Measurements from ENCODE around the gene HYAL3. TPM values are rescaled to one million over a fixed set of nuclear protein-coding genes. Genes with fewer than 3 reads are reported as not detected.

HYAL3 gene
- total and polyA plus RNA-seq, 5 donors: 1.1 to 2.9 (median 2.1) TPM

DNA sequence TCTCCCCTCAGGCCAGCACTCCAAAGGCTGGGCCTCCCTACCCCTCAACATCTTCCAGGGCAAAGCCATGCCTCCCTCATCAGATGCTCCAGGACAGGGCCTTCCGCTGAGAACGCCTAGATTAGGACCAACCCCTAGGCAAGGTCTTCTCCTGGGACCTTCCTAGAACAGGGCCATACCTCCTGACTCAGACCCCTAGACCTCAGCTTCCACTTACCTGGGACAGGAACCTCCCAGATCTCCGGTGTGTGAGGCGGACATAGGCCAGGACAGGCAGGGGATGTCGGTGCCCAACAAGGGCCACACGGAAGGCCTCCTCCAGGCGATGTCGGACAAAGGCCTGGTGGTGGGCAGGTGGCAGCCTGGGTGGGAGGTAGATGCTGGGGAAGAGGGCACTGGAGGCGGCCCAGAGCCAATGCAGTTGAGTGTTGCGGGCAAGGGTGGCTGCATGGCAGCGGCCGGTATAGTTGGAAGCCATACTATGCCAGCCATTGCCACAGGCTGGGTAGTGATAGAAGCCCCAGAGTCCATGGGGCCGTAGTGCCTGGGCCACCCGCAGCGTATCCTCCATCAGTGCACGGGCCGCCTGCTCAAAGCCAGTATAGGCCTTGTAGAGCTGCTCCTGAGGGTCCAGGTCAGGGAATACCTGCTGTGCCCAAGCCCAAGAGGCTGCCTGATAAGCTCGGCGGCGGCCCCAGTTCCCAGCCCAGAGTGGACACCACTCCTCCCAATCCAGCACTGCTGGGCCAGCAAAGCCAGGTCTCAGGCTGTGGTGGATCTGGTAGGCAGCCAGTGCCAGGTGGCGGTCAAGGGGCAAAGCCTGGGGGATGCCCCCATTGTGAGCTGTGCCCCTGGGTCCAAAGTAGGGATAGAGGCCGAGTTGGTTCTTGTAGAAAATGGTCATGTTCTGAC lies 4.5 kb downstream of the HYAL3 start:
- no peak for ATAC-seq
- no peak overlapping the region for H3K27ac ChIP-seq (ENCODE audit: low read length)
- H3K27me3 ChIP-seq (ENCODE audit: control insufficient read depth, insufficient read depth): no peaks in the 10 kb centered on the region
- H3K9me3 ChIP-seq (ENCODE audit: control insufficient read depth, low read length): no peaks in the 10 kb centered on the region
- intact Hi-C loops (cut with DNase I): no loop called here
- 90% methylated on average over 22 of the region's 22 CpGs for WGBS
- H3K4me3 ChIP-seq (ENCODE audit: low read length): no peak overlapping the region
- H3K4me1 ChIP-seq (ENCODE audit: control insufficient read depth, insufficient read depth, low read length): peaks cover 10% of the 10 kb centered on the region
- peak in 1 of 3 donors; percentile 64 for DNase-seq

- Histone ChIP-seq H3K9me3 (ENCODE audit: control insufficient read depth, low read length) (no peaks in the 10 kb centered on the region), H3K27ac (ENCODE audit: low read length) (no peak overlapping the region), H3K27me3 (ENCODE audit: control insufficient read depth, insufficient read depth) (no peaks in the 10 kb centered on the region), H3K4me1 (ENCODE audit: control insufficient read depth, insufficient read depth, low read length) (peaks cover 10% of the 10 kb centered on the region), H3K4me3 (ENCODE audit: low read length) (no peak overlapping the region)
- ATAC-seq (no peak), DNase-seq (no peak)
- 84% methylated on average over 4 of the region's 4 CpGs for WGBS
- intact Hi-C loops (cut with DNase I): no loop called here
These were observed 5.1 kb downstream of the HYAL3 start for GRCh38 chr3:50294089-50294488.

- H3K4me1 ChIP-seq (ENCODE audit: control insufficient read depth, insufficient read depth, low read length): peaks cover 7% of the 10 kb centered on the region
- H3K4me3 ChIP-seq (ENCODE audit: low read length): no peak overlapping the region
- ATAC-seq: no peak
- DNase-seq: peak in 1 of 3 donors; percentile 69
- no peaks in the 10 kb centered on the region for H3K27me3 ChIP-seq (ENCODE audit: control insufficient read depth, insufficient read depth)
- WGBS: 76% methylated on average over 12 of the region's 12 CpGs
- no peaks in the 10 kb centered on the region for H3K9me3 ChIP-seq (ENCODE audit: control insufficient read depth, low read length)
- H3K27ac ChIP-seq (ENCODE audit: low read length): peak overlapping the region; percentile 80
- intact Hi-C loops (cut with DNase I): no loop called here
These were observed 6.0 kb downstream of the HYAL3 start for GRCh38 chr3:50293079-50293801.

GRCh38 chr3:50292159-50293078 lies 6.8 kb downstream of the HYAL3 start, which contains the start of gene IFRD2:
Gene IFRD2 (minus strand): TSS chr3:50292429. CDS start chr3:50292274, 155 bp downstream.
- Histone ChIP-seq H3K27me3 (ENCODE audit: control insufficient read depth, insufficient read depth) (no peaks in the 10 kb centered on the region), H3K9me3 (ENCODE audit: control insufficient read depth, low read length) (no peaks in the 10 kb centered on the region), H3K27ac (ENCODE audit: low read length) (peak within 1 kb of the TSS; percentile 80), H3K4me3 (ENCODE audit: low read length) (peak within 1 kb of the TSS; percentile 79), H3K4me1 (ENCODE audit: control insufficient read depth, insufficient read depth, low read length) (peaks cover 5% of the 10 kb centered on the region)
- intact Hi-C loops (cut with DNase I): no loop called here
- ATAC-seq (peak; percentile 93 to 95), DNase-seq (peak; percentile 98 to 99 (median 99))
- under 1% methylated on average over 67 of the region's 67 CpGs for WGBS

DNA sequence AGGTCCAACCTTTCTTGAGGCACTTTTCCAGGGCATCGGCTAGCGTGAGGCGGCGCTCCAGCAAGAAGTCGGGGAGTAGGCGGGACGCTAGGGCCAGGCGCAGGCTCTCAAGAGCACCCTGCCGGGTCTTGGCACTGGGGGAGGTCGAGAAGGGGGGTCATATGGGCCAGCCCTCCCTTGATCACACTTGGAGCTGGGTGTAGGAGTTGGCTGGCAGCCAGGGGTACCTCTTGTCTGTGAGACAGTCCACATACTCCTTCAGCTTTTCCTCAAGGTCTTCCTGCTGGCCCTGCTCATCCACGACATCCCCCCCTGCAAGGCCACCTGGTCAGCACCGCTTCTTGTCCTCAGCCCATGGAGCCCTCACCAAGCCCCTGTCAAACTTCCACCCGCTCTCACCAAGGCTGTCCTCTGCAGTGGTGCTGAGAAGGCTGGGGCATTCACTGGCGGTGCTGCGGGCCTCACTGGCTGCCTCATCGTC lies 9.0 kb downstream of the HYAL3 start:
- H3K27ac ChIP-seq (ENCODE audit: low read length): no peak overlapping the region
- ATAC-seq: no peak
- H3K9me3 ChIP-seq (ENCODE audit: control insufficient read depth, low read length): no peaks in the 10 kb centered on the region
- 87% methylated on average over 16 of the region's 16 CpGs for WGBS
- H3K27me3 ChIP-seq (ENCODE audit: control insufficient read depth, insufficient read depth): no peaks in the 10 kb centered on the region
- H3K4me1 ChIP-seq (ENCODE audit: control insufficient read depth, insufficient read depth, low read length): peaks cover 5% of the 10 kb centered on the region
- intact Hi-C loops (cut with DNase I): no loop called here
- peak; percentile 33 to 74 (median 71) for DNase-seq
- no peak overlapping the region for H3K4me3 ChIP-seq (ENCODE audit: low read length)

GRCh38 chr3:50289130-50289529 lies 10.1 kb downstream of the HYAL3 start:
- Histone ChIP-seq H3K27me3 (ENCODE audit: control insufficient read depth, insufficient read depth) (no peaks in the 10 kb centered on the region), H3K4me3 (ENCODE audit: low read length) (no peak overlapping the region), H3K27ac (ENCODE audit: low read length) (no peak overlapping the region), H3K9me3 (ENCODE audit: control insufficient read depth, low read length) (no peaks in the 10 kb centered on the region), H3K4me1 (ENCODE audit: control insufficient read depth, insufficient read depth, low read length) (peaks cover 5% of the 10 kb centered on the region)
- WGBS: 92% methylated on average over 6 of the region's 6 CpGs
- ATAC-seq (no peak), DNase-seq (no peak)
- intact Hi-C loops (cut with DNase I): no loop called here

DNA sequence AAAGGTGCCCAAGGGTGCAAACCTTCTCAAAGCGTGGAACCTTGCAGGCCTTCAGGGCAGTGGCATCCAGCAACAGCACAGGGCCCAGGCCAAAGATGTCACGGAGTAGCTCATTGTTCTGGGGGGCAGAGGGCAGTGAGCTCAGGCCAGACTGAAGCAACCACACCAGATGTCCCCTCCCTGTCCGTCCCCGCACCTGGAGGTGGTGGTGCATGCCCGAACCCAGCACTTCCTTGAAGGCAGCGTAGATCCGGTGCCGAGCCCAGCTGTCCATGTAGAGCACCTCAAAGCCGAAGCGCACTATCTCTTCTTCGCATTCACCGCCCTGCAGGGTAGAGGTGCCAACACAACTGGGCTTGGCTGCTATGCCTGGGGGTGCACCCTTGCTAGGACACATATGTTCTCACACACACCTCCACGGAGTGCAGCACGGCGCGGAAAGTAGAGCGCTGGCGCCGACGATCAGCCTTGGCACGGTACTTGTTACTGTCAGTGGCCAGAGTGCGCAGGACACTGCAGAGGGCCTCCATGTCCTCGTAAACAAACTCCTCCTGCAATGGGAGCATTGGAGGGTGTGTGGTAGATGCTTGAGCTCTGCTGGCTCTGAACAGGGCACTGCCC lies 10.7 kb downstream of the HYAL3 start:
- intact Hi-C loops (cut with DNase I): no loop called here
- H3K4me1 ChIP-seq (ENCODE audit: control insufficient read depth, insufficient read depth, low read length): peaks cover 5% of the 10 kb centered on the region
- DNase-seq (peak in 1 of 3 donors; percentile 34), ATAC-seq (no peak)
- no peak overlapping the region for H3K4me3 ChIP-seq (ENCODE audit: low read length)
- 93% methylated on average over 23 of the region's 23 CpGs for WGBS
- H3K27ac ChIP-seq (ENCODE audit: low read length): no peak overlapping the region
- H3K27me3 ChIP-seq (ENCODE audit: control insufficient read depth, insufficient read depth): no peaks in the 10 kb centered on the region
- no peaks in the 10 kb centered on the region for H3K9me3 ChIP-seq (ENCODE audit: control insufficient read depth, low read length)

DNA sequence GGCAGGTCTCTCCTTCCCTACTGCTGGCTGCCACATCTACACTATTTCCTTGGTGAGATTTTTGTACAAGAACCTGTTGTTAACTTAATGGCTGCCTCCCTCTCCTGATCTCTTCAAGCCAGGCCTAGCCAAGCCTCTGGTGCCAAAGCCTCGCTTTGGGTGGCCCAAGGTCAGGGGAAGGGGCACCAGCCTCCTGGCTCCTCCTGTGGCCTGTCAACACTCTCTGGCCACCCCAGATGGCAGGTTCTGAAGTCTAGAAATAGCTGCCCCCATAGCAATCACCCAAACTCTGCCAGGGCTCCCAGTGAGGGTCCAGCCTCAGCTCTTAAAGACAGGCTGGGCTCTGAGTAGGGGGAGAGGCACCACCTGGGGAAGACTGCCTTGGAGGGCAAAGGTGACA lies 11.9 kb downstream of the HYAL3 start:
- Histone ChIP-seq H3K9me3 (ENCODE audit: control insufficient read depth, low read length) (no peaks in the 10 kb centered on the region), H3K27me3 (ENCODE audit: control insufficient read depth, insufficient read depth) (no peaks in the 10 kb centered on the region), H3K4me3 (ENCODE audit: low read length) (no peak overlapping the region), H3K27ac (ENCODE audit: low read length) (peak overlapping the region; percentile 48), H3K4me1 (ENCODE audit: control insufficient read depth, insufficient read depth, low read length) (peaks cover 3% of the 10 kb centered on the region)
- ATAC-seq (peak in 1 of 2 donors; percentile 17), DNase-seq (peak in 2 of 3 donors; percentile 69 to 81)
- intact Hi-C loops (cut with DNase I): no loop called here
- 64% methylated on average over 1 of the region's 1 CpG for WGBS

DNA sequence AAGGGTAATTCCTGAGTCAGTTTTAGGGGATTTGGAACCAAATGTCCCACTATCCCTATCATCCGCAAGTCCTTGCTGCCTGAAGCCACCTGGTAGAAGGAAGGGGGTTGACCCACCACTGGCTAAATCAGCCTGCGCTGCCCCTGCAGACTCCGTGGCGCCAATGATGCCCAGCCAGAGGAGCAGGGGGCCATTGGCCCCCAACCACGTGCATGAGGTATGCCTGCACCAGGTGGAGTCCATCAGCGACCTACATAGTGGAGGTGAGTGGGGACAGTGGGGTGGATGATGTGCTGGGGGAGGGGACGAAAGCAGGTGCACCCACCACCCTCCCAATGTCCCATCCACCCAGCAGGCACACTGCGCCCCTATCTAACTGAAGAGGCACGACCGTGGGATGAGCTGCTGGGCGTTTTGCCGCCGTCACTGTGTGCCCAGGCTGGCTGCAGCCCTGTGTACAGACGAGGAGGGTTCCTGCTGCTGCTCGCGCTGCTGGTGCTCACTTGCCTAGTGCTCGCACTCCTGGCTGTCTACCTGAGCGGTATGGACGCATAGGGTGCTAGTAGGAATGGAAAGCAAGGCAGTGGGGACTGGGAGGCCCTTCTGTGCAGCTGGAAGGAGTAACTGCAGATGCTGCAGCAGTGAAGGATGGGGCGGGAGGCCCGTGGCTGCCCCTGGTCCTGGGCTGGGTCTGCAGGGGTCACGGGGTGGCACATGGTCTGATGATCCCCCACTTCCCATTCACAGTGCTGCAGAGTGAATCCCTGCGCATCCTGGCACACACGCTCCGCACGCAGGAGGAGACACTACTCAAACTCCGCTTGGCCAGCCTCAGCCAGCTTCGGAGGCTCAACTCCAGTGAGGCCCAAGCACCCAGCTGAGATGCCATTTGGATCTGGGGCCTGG lies 12.6 kb downstream of the HYAL3 start:
- Histone ChIP-seq H3K4me1 (ENCODE audit: control insufficient read depth, insufficient read depth, low read length) (peaks cover 3% of the 10 kb centered on the region), H3K9me3 (ENCODE audit: control insufficient read depth, low read length) (no peaks in the 10 kb centered on the region), H3K4me3 (ENCODE audit: low read length) (no peak overlapping the region), H3K27ac (ENCODE audit: low read length) (peak overlapping the region; percentile 48), H3K27me3 (ENCODE audit: control insufficient read depth, insufficient read depth) (no peaks in the 10 kb centered on the region)
- DNase-seq (peak in 1 of 3 donors; percentile 44), ATAC-seq (no peak)
- intact Hi-C loops (cut with DNase I): no loop called here
- 87% methylated on average over 28 of the region's 28 CpGs for WGBS

All from right cardiac atrium (tissue), 5 donors.